H1 (cell line): ENCODE results near the gene TNFAIP8. TPM values are rescaled to one million over a fixed set of nuclear protein-coding genes. Genes with fewer than 3 reads are reported as not detected.
"Not testable (repeated sequence)": the region's sequence is repeated elsewhere in the genome, so short reads cannot be mapped to it uniquely, and the experiment has no call there.

Experiments
- CTCF ChIA-PET: fragments of 300-600 bp; sonication (Branson Sonifier 250); formaldehyde crosslinking; loops from one replicate; lab custom pipeline; 2021; ENCODE audit not compliant: partially characterized antibody; lab: Charles Lee
- POLR2A ChIA-PET: fragments of 300-600 bp; sonication (Branson Sonifier 250); formaldehyde crosslinking; loops from one replicate; lab custom pipeline; 2021; ENCODE audit warnings: inconsistent platforms; ENCODE audit not compliant: partially characterized antibody; lab: Charles Lee
- DNase-seq, 2 experiments: peaks; one replicate each; pipeline versions ENCODE4 v3.0.0 to v3.0.0-alpha.2; 2010 to 2022; ENCODE audit warnings: low spot score in 2 of 2, low read depth in 1 of 2, mixed read lengths in 1 of 2
- FAIRE-seq: peaks from 2 replicates; lab custom pipeline; 2011; peaks lifted over from hg19 to GRCh38; lab: Jason Lieb, UNC
- H2AFZ ChIP-seq: 2 replicates; pipeline ENCODE4 v1.8.1; 2012; ENCODE audit warnings: low read length, inconsistent platforms
- H2AK5ac ChIP-seq: 2 replicates; pipeline ENCODE4 v1.6.1; 2013; ENCODE audit warnings: low read depth, low read length
- H2BK120ac ChIP-seq: replicated peaks from 2 replicates; pipeline ENCODE3; 2013; ENCODE audit warnings: low read depth, low read length, inconsistent platforms
- H2BK12ac ChIP-seq: 2 replicates; pipeline ENCODE4 v1.6.1; 2013; ENCODE audit warnings: low read depth, low read length
- H2BK15ac ChIP-seq: 2 replicates; pipeline ENCODE4 v1.6.1; 2013; ENCODE audit warnings: low read length
- H2BK20ac ChIP-seq: 2 replicates; pipeline ENCODE4 v1.6.1; 2013; ENCODE audit warnings: low read length
- H2BK5ac ChIP-seq: 2 replicates; pipeline ENCODE4 v1.6.1; 2013; ENCODE audit warnings: low read depth, low read length
- H3K14ac ChIP-seq: 2 replicates; pipeline ENCODE4 v1.6.1; 2013; ENCODE audit warnings: inconsistent platforms; ENCODE audit not compliant: insufficient read length
- H3K18ac ChIP-seq: 2 replicates; pipeline ENCODE4 v1.6.1; 2013; ENCODE audit warnings: low read length; ENCODE audit errors: extremely low read depth
- H3K23ac ChIP-seq: 2 replicates; pipeline ENCODE4 v1.6.1; 2013; ENCODE audit warnings: inconsistent platforms; ENCODE audit not compliant: insufficient read length
- H3K23me2 ChIP-seq: 2 replicates; pipeline ENCODE4 v1.6.1; 2013; ENCODE audit warnings: low read depth, low read length
- H3K27ac ChIP-seq: 2 replicates; pipeline ENCODE4 v1.6.1; 2011; ENCODE audit warnings: low read depth, low read length, inconsistent platforms
- H3K27me3 ChIP-seq, 4 experiments: replicated peaks in 1 of 4; 1 replicate in 1 of 4; 2 replicates in 3 of 4; pipeline versions ENCODE4 v1.6.1 to v1.8.1; 2011 to 2013; ENCODE audit warnings: low read length in 3 of 4, mild to moderate bottlenecking in 3 of 4, inconsistent platforms in 2 of 4, mixed read lengths in 2 of 4, moderate library complexity in 1 of 4; ENCODE audit not compliant: control insufficient read depth in 3 of 4, insufficient read depth in 3 of 4; ENCODE audit errors: extremely low read depth in 1 of 4
- H3K36me3 ChIP-seq, 4 experiments: 2 replicates each; pipeline versions ENCODE4 v1.6.1 to v1.8.1; 2011 to 2013; ENCODE audit warnings: mild to moderate bottlenecking in 4 of 4, low read length in 3 of 4, moderate library complexity in 2 of 4, control low read depth in 1 of 4, inconsistent platforms in 1 of 4; ENCODE audit not compliant: insufficient read depth in 4 of 4, control insufficient read depth in 2 of 4
- H3K4ac ChIP-seq: replicated peaks from 2 replicates; pipeline ENCODE3; 2013; ENCODE audit warnings: low read length, low read depth, mixed read lengths, inconsistent platforms; ENCODE audit not compliant: insufficient read length
- H3K4me1 ChIP-seq, 4 experiments: replicated peaks in 1 of 4; 1 replicate in 1 of 4; 2 replicates in 3 of 4; pipeline versions ENCODE4 v1.6.1 to v1.8.1; 2011 to 2013; ENCODE audit warnings: low read length in 3 of 4, inconsistent platforms in 2 of 4, mixed read lengths in 1 of 4; ENCODE audit not compliant: insufficient read depth in 4 of 4, control insufficient read depth in 3 of 4
- H3K4me2 ChIP-seq, 2 experiments: 2 replicates each; pipeline versions ENCODE4 v1.6.1 to v1.8.1; 2011 to 2013; ENCODE audit warnings: low read depth in 2 of 2, low read length in 2 of 2, control low read depth in 1 of 2, inconsistent platforms in 1 of 2, mild to moderate bottlenecking in 1 of 2; ENCODE audit not compliant: insufficient read depth in 1 of 2
- H3K4me3 ChIP-seq, 4 experiments: fragments of 200-600, 300-600 bp in 1 of 4; sonication (generic), shearing (Covaris generic), sonication (Bioruptor Twin) in 1 of 4; 2 replicates each; pipeline versions ENCODE4 v1.5.1 to v1.8.1; 2011 to 2016; ENCODE audit warnings: low read length in 4 of 4, low read depth in 3 of 4, control low read depth in 2 of 4, inconsistent platforms in 2 of 4, mild to moderate bottlenecking in 2 of 4, mixed read lengths in 1 of 4, moderate library complexity in 1 of 4; ENCODE audit not compliant: insufficient read depth in 2 of 4; ENCODE audit errors: extremely low read depth in 1 of 4
- H3K56ac ChIP-seq: replicated peaks from 2 replicates; pipeline ENCODE3; 2013; ENCODE audit warnings: low read depth, mild to moderate bottlenecking, mixed read lengths, low read length, inconsistent platforms; ENCODE audit not compliant: insufficient read length
- H3K79me1 ChIP-seq: 2 replicates; pipeline ENCODE4 v1.6.1; 2013; ENCODE audit warnings: low read depth, low read length, control low read depth
- H3K79me2 ChIP-seq, 2 experiments: 2 replicates each; pipeline versions ENCODE4 v1.6.1 to v1.8.1; 2012 to 2013; ENCODE audit warnings: low read length in 2 of 2, mild to moderate bottlenecking in 2 of 2, inconsistent platforms in 1 of 2; ENCODE audit not compliant: insufficient read depth in 2 of 2, control insufficient read depth in 1 of 2
- H3K9ac ChIP-seq, 4 experiments: replicated peaks in 1 of 4; 1 replicate in 1 of 4; 2 replicates in 3 of 4; pipeline versions ENCODE4 v1.6.1 to v1.8.1; 2011 to 2013; ENCODE audit warnings: low read depth in 3 of 4, low read length in 3 of 4, control low read depth in 2 of 4, mild to moderate bottlenecking in 2 of 4, moderate library complexity in 2 of 4, inconsistent platforms in 1 of 4; ENCODE audit errors: extremely low read depth in 1 of 4
- H3K9me3 ChIP-seq, 2 experiments: 2 replicates each; pipeline versions ENCODE4 v1.6.1 to v1.8.1; 2012 to 2013; ENCODE audit warnings: mild to moderate bottlenecking in 2 of 2, moderate library complexity in 2 of 2, control low read depth in 1 of 2, inconsistent platforms in 1 of 2, low read depth in 1 of 2, low read length in 1 of 2, mixed read lengths in 1 of 2; ENCODE audit not compliant: insufficient read depth in 2 of 2
- H4K20me1 ChIP-seq, 2 experiments: replicated peaks in 1 of 2; 2 replicates each; pipeline versions ENCODE3 to v1.8.1; 2011 to 2013; ENCODE audit warnings: inconsistent platforms in 2 of 2, low read length in 2 of 2, mild to moderate bottlenecking in 1 of 2; ENCODE audit not compliant: insufficient read depth in 2 of 2, control insufficient read depth in 1 of 2
- H4K5ac ChIP-seq: 2 replicates; pipeline ENCODE4 v1.6.1; 2013; ENCODE audit warnings: low read length, low read depth, mixed read lengths, inconsistent platforms; ENCODE audit not compliant: insufficient read length
- H4K8ac ChIP-seq: 2 replicates; pipeline ENCODE4 v1.8.0; 2013; ENCODE audit warnings: mild to moderate bottlenecking, moderate library complexity, low read length, inconsistent platforms; ENCODE audit not compliant: insufficient read depth; ENCODE audit errors: extremely low read depth
- H4K91ac ChIP-seq: replicated peaks from 2 replicates; pipeline ENCODE3; 2013; ENCODE audit warnings: low read length, mixed read lengths, inconsistent platforms; ENCODE audit not compliant: insufficient read length
- WGBS, 2 experiments: shearing (Covaris generic) in 1 of 2; methylation state at CpG; one replicate each; pipeline versions ENCODE4 v1.1.6 to v1.1.7; 2013 to 2015; ENCODE audit warnings: low lambda C conversion rate in 2 of 2, mixed read lengths in 2 of 2, inconsistent platforms in 1 of 2, low coverage in 1 of 2, missing lambda C conversion rate in 1 of 2; ENCODE audit not compliant: insufficient replicate concordance in 2 of 2, insufficient coverage in 1 of 2, insufficient read length in 1 of 2; ENCODE audit errors: extremely low coverage in 1 of 2, missing lambda C conversion rate in 1 of 2; 5-methylcytosine and 5-hydroxymethylcytosine counted together
- polyA plus RNA-seq, 7 experiments: library from polyadenylated mRNA; depleted of rRNA in 3 of 7; stranded (reverse) in 5 of 7; unstranded in 2 of 7; fragments of >200 nt in 5 of 7; fragments of 200-250 nt in 2 of 7; gene quantifications; 1 replicate in 5 of 7; 2 replicates in 1 of 7; 4 replicates in 1 of 7; pipeline versions ENCODE4 v1.2.1 to v1.2.3, GENCODE V29; 2011 to 2013; ENCODE audit warnings: missing spikeins in 2 of 7, mixed read lengths in 2 of 7
- total RNA-seq: library from RNA; stranded (reverse); fragmentation: NEBNext Ultra II Directional; extraction: Animal tissue kit (Norgen Biotek cat#: 25700); gene quantifications from 2 replicates; pipeline ENCODE4 v1.2.1, GENCODE V29; 2021

TNFAIP8 gene
- total and polyA plus RNA-seq, 2 of the 8 experiments (the other 6 are each of a cell fraction or from before 2014, with no cell fraction given), result 12.4 to 19.3 TPM

DNA sequence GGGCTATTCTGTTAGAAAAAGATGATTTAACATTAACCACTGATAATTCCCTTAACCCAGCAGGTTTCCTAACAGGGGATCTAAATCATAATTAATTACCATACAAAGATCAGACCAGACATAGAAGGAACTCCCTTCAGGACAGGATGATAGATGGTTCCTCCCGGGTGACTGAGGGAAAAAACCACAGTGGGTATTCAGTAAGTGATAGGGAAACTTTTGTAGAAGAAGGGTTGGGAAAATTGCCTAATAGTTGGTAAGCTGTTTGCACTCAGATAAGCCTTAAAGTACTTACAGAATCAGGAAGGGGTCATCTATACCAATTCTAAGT is 82.7 kb downstream of the TNFAIP8 start:
- H2BK15ac ChIP-seq, H3K79me2 ChIP-seq, H3K36me3 ChIP-seq, POLR2A ChIA-PET, H3K27ac ChIP-seq, H3K9ac ChIP-seq, H2BK120ac ChIP-seq, H2BK20ac ChIP-seq, H3K4me2 ChIP-seq, H4K20me1 ChIP-seq, H3K4me1 ChIP-seq, H4K5ac ChIP-seq, FAIRE-seq, DNase-seq, H3K4ac ChIP-seq, H4K8ac ChIP-seq, H3K14ac ChIP-seq, H3K18ac ChIP-seq, H3K23me2 ChIP-seq, H2AK5ac ChIP-seq, H3K56ac ChIP-seq, H3K23ac ChIP-seq, H3K4me3 ChIP-seq, H3K79me1 ChIP-seq, H2BK5ac ChIP-seq, H2AFZ ChIP-seq, H3K27me3 ChIP-seq, H4K91ac ChIP-seq, H2BK12ac ChIP-seq: not testable (repeated sequence)
- CTCF ChIA-PET, result interaction anchor here (1.2 kb wide), 1 partner anchor 128 kb away, joined by 3 read pairs; no protein-coding TSS in a partner anchor
- WGBS, 2 experiments, result 94% methylated on average over 1 of the region's 1 CpG; no CpG with 5 or more reads in 1 of the 2 experiments
- peaks cover 3 to 14% of the 10 kb centered on the region in 2 experiments; a peak in 3 of 4 replicates for H3K9me3 ChIP-seq
